Muscle layer of colon (tissue), 2 donors: ENCODE measurements around the gene PRDM8.

ENCODE experiments used
- H3K27ac ChIP-seq: one replicate; pipeline ENCODE4 v1.7.0; 2013; ENCODE audit warnings: low read depth, mild to moderate bottlenecking, low read length, moderate library complexity
- H3K27me3 ChIP-seq, 2 donors: one replicate each; pipeline ENCODE4 v1.7.0; 2013; ENCODE audit warnings: low read length in 2 of 2, mild to moderate bottlenecking in 2 of 2; ENCODE audit not compliant: insufficient read depth in 2 of 2, control insufficient read depth in 1 of 2
- H3K36me3 ChIP-seq: one replicate; pipeline ENCODE4 v1.7.0; 2013; ENCODE audit warnings: mild to moderate bottlenecking, low read length; ENCODE audit not compliant: insufficient read depth
- H3K4me1 ChIP-seq: one replicate; pipeline ENCODE4 v1.7.0; 2013; ENCODE audit warnings: mild to moderate bottlenecking, low read length; ENCODE audit not compliant: insufficient read depth
- H3K4me3 ChIP-seq, 2 donors: one replicate each; pipeline ENCODE4 v1.7.0; 2013; ENCODE audit warnings: low read length in 2 of 2, low read depth in 1 of 2, mild to moderate bottlenecking in 1 of 2, moderate library complexity in 1 of 2
- H3K9ac ChIP-seq: one replicate; pipeline ENCODE4 v1.7.0; 2013; ENCODE audit warnings: low read length
- H3K9me3 ChIP-seq: one replicate; pipeline ENCODE4 v1.7.0; 2013; ENCODE audit warnings: mild to moderate bottlenecking, low read length
- donor health status: abdominal sarcoma.
- donor health status: Adenocarcinoma of cecum.

PRDM8 gene

GRCh38 chr4:80196922-80197573 lies at the start of gene PRDM8:
Gene PRDM8 (plus strand): TSS chr4:80197503. CDS start chr4:80200081, 2,578 bp downstream.
- no peak within 1 kb of the TSS for H3K4me3 ChIP-seq
- no peak within 1 kb of the TSS for H3K27ac ChIP-seq
- peaks cover 5% of the 10 kb centered on the region for H3K36me3 ChIP-seq
- H3K9ac ChIP-seq: no peak within 1 kb of the TSS
- H3K9me3 ChIP-seq: no peaks in the 10 kb centered on the region
- H3K4me1 ChIP-seq: no peaks in the 10 kb centered on the region
- no peaks in the 10 kb centered on the region for H3K27me3 ChIP-seq

DNA sequence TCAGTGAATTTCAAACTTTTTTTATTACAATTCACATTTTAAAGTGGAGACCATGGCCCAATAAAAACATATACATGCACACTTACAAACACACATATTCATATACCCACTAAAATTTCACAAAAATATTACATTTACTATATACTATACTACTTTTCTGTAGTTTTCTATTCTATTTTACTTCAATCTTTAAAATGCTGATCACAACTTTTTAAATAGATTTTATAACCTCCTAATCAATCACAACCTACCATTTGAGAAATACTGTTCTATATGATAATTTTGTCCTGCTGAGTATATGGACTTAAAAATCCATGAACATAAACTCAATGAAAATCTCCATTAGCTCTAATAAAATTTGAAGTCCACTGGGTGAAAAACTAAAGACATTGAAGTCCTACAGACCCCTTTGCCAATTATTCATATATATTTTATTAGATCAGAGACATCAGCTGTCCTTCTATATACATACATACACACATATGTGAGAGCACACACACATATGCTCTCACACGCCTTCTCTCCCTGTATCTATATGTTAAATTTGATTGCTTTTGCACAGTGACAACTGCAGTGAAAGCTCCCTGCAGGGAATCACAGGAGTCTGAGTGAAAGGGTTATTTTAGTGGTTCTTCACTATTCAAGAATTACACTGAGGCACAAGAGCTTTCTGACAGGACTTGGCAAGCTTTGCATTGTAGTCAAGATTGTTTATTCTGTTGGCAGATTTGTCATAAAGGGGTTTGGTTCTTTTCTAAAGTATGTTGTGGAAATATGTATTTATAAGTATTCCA lies 46.7 kb upstream of the PRDM8 start:
- Histone ChIP-seq H3K9me3 (no peaks in the 10 kb centered on the region), H3K9ac (no peak overlapping the region), H3K27me3 (no peaks in the 10 kb centered on the region), H3K4me1 (no peaks in the 10 kb centered on the region), H3K36me3 (no peaks in the 10 kb centered on the region), H3K27ac (no peak overlapping the region), H3K4me3 (no peak overlapping the region)

GRCh38 chr4:80151981-80152380 lies 45.3 kb upstream of the PRDM8 start:
- no peaks in the 10 kb centered on the region for H3K9me3 ChIP-seq
- H3K9ac ChIP-seq: no peak overlapping the region
- H3K27me3 ChIP-seq: no peaks in the 10 kb centered on the region
- no peaks in the 10 kb centered on the region for H3K4me1 ChIP-seq
- H3K27ac ChIP-seq: no peak overlapping the region
- H3K36me3 ChIP-seq: no peaks in the 10 kb centered on the region
- no peak overlapping the region for H3K4me3 ChIP-seq

- Histone ChIP-seq H3K4me1 (no peaks in the 10 kb centered on the region), H3K9me3 (no peaks in the 10 kb centered on the region), H3K27ac (no peak overlapping the region), H3K4me3 (no peak overlapping the region), H3K27me3 (no peaks in the 10 kb centered on the region), H3K9ac (no peak overlapping the region), H3K36me3 (no peaks in the 10 kb centered on the region)
These were observed 43.3 kb upstream of the PRDM8 start for GRCh38 chr4:80153874-80154544.

GRCh38 chr4:80154545-80154933 lies 42.8 kb upstream of the PRDM8 start:
- Histone ChIP-seq H3K4me3 (no peak overlapping the region), H3K27me3 (no peaks in the 10 kb centered on the region), H3K9ac (no peak overlapping the region), H3K4me1 (no peaks in the 10 kb centered on the region), H3K36me3 (no peaks in the 10 kb centered on the region), H3K27ac (no peak overlapping the region), H3K9me3 (no peaks in the 10 kb centered on the region)

DNA sequence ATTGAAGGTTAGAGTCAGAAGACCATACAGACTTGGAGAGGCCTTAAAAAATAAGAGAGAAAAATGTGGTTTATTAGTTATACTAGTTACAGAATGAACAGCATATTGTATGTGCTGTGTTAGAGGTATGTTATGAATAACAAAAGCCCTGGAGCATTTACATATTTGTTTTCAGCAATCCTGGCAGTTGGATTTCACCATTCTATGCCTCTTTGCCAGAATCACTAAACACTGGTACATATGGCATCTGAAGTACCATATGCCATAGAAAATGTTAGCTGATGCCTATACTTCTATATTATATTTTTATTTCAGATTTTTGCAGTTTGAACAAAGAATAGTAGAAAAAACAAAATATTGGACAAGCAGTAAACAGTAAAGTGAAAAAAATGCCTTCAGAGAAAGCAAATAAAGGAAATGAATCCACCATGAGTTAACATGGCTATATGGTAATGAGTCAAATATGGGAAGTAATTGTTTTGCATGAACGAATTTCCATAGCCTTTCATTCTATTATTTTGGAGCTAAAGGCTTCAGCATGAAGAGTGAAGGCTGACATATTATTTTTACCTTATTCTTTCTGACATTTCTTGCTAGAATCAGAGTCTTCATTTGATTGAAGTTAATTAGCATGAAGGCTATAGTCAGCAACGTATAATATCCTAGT lies 41.9 kb upstream of the PRDM8 start:
- Histone ChIP-seq H3K27ac (no peak overlapping the region), H3K27me3 (no peaks in the 10 kb centered on the region), H3K4me3 (no peak overlapping the region), H3K9me3 (no peaks in the 10 kb centered on the region), H3K9ac (no peak overlapping the region), H3K36me3 (no peaks in the 10 kb centered on the region), H3K4me1 (no peaks in the 10 kb centered on the region)

DNA sequence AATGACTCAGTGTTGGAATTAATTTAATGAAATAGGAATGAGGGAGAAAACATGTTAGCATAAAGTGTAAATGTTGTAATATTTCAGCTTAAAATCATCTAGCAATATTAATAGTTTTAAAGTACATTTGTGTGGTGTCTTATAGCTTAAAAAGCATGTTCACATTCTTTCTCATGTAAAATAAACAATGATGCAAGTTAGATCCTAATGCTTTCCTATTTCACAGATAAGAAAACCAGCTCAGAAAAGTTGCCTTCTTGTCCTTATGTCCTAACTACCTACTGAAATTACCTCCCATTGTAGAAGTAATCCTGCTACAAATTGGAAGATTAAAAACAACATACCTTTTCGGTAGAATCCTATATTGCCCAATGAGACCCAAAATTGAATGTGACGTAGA lies 40.9 kb upstream of the PRDM8 start:
- no peaks in the 10 kb centered on the region for H3K9me3 ChIP-seq
- no peak overlapping the region for H3K9ac ChIP-seq

DNA sequence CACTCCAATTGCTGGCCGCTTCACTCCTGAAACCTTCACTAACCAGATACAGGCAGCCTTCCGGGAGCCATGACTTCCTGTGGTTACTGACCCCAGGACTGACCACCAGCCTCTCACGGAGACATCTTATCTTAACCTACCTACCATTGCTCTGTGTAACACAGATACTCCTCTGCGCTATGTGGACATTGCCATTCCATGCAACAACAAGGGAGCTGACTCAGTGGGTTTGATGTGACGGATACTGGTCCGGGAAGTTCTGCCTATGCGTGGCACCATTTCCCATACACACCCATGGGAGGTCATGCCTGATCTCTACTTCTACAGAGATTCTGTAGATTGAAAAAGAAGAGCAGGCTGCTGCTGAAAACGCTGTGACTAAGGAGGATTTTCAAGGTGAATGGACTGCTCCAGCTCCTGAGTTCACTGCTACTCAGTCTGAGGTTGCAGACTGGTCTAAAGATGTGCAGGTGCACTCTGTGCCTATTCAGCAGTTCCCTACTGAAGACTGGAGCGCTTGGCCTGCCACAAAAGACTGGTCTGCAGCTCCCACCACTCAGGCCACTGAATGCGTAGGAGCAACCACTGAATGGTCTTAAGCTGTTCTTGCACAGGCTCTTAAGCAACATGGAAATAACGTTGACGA lies 35.8 kb upstream of the PRDM8 start:
- no peak overlapping the region for H3K4me3 ChIP-seq
- H3K36me3 ChIP-seq: no peaks in the 10 kb centered on the region
- no peak overlapping the region for H3K9ac ChIP-seq
- no peaks in the 10 kb centered on the region for H3K27me3 ChIP-seq
- no peaks in the 10 kb centered on the region for H3K9me3 ChIP-seq
- no peaks in the 10 kb centered on the region for H3K4me1 ChIP-seq
- no peak overlapping the region for H3K27ac ChIP-seq

More for the DNA sequence above, 40.9 kb upstream of the PRDM8 start:
- Histone ChIP-seq H3K27me3 (no peaks in the 10 kb centered on the region), H3K36me3 (no peaks in the 10 kb centered on the region), H3K4me3 (no peak overlapping the region), H3K27ac (no peak overlapping the region), H3K4me1 (no peaks in the 10 kb centered on the region)

GRCh38 chr4:80162418-80162817 lies 34.9 kb upstream of the PRDM8 start:
- no peak overlapping the region for H3K9ac ChIP-seq
- no peak overlapping the region for H3K4me3 ChIP-seq
- no peak overlapping the region for H3K27ac ChIP-seq
- H3K9me3 ChIP-seq: no peaks in the 10 kb centered on the region
- no peaks in the 10 kb centered on the region for H3K27me3 ChIP-seq
- H3K36me3 ChIP-seq: no peaks in the 10 kb centered on the region
- H3K4me1 ChIP-seq: no peaks in the 10 kb centered on the region

DNA sequence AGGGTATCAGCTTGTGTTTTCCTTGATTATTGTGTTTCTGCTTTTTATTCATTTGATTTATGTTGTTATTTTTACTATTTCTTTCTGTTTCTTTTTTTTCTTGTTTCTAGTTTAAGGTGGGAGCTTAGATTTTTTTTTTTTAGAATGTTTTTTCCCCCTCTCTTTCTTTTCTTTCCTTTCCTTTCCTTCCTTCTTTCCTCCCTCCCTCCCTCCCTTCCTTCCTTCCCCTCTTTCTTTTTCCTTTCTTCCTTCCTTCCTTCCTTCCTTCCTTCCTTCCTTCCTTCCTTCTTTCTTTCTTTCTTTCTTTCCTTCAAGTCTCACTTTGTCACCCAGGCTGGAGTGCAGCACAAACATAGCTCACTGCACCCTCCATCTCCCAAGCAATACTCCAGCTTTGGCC lies 31.4 kb upstream of the PRDM8 start:
- no peak overlapping the region for H3K4me3 ChIP-seq
- H3K27me3 ChIP-seq: no peaks in the 10 kb centered on the region
- H3K9ac ChIP-seq: no peak overlapping the region
- H3K4me1 ChIP-seq: no peaks in the 10 kb centered on the region
- H3K27ac ChIP-seq: no peak overlapping the region
- H3K9me3 ChIP-seq: no peaks in the 10 kb centered on the region
- no peaks in the 10 kb centered on the region for H3K36me3 ChIP-seq

DNA sequence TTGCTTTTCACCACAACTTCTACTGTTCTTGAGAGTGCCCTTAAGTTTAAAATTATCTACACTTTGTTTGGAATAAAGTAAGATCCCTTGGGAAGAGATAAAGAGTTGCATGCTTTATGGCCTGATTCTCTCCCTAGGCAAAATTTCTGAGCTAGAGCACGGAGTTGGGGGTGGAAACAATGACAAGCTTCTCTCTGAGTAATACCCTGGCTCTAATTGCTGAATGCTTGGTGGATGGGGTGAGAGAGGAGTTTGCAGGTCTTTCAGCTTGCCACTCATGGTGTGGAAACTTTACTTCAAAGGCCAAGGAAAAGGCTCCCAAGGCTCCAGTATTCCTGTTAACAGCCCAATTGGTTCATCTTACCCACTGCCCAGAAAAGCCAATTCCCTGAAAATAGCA lies 26.1 kb upstream of the PRDM8 start:
- Histone ChIP-seq H3K4me1 (no peaks in the 10 kb centered on the region), H3K27me3 (no peaks in the 10 kb centered on the region), H3K9me3 (no peaks in the 10 kb centered on the region), H3K27ac (no peak overlapping the region), H3K4me3 (no peak overlapping the region), H3K9ac (no peak overlapping the region), H3K36me3 (no peaks in the 10 kb centered on the region)
